Smooth muscle cell of the brain vasculature (primary cell): ENCODE data around the gene NBPF6.
"Not testable (repeated sequence)": the region's sequence is repeated elsewhere in the genome, so short reads cannot be mapped to it uniquely, and the experiment has no call there.

Experiments
- DNase-seq: peaks from one replicate; pipeline ENCODE4 v3.0.0-alpha.2; 2012; ENCODE audit warnings: low read depth, low spot score

NBPF6 gene, protein sequence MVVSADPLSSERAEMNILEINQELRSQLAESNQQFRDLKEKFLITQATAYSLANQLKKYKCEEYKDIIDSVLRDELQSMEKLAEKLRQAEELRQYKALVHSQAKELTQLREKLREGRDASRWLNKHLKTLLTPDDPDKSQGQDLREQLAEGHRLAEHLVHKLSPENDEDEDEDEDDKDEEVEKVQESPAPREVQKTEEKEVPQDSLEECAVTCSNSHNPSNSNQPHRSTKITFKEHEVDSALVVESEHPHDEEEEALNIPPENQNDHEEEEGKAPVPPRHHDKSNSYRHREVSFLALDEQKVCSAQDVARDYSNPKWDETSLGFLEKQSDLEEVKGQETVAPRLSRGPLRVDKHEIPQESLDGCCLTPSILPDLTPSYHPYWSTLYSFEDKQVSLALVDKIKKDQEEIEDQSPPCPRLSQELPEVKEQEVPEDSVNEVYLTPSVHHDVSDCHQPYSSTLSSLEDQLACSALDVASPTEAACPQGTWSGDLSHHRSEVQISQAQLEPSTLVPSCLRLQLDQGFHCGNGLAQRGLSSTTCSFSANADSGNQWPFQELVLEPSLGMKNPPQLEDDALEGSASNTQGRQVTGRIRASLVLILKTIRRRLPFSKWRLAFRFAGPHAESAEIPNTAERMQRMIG

DNA sequence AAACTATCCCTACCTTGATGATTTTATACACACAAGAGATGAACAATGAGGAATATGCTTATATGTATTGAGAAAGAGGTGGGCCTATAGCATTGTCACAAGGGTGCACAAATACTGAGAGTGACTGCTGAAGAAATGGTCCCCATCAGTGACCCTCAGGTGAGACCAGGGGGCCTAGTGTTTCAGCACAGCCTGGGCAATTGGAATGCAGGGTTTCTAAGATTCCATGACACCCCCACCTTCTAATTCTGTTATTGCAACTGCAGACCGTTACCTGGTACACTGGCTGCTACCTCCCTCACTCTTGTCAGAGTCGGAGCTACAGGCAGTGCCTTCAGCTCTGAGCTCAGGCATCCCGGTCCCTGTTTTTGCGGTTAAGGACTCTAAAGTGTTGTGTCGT, at the start of gene NBPF6:
Gene NBPF6, plus strand, starts transcription at position 301 of the 400 bp plus-strand sequence. CDS start 259 bp downstream, outside the sequence.
- DNase-seq: not testable (repeated sequence)

DNA sequence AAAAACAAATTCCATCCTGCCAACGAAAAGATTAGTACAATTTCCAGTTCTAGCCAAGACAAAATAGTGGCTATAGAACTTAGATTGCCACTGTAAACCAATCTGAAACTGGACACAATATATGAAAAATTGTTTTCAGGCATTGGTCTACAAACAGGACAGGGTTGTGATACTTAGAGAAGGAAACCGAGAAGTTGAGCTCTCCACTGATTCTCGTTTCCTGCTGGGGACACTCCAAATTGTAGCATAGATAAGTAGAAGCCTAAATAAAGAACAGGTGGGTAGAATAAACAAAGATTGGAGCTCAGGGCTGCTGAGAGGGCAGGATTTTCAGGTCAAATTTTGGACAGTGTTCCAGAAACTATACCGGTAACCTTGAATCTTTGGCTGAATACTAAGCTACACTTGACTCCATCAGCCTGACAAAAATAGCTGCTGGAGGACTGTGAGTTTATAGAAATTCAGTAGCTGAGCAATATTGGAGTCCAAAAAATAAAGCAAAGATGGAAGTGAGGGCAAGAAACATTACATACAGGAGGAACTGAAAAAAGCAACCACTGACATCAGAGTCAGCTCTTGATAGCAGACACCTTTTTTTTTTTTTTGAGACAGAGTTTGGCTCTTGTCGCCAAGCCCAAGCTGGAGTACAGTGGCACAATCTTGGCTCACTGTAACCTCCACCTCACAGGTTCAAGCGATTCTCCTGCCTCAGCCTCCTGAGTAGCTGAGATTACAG, 38.9 kb upstream of the NBPF6 start:
- not testable (repeated sequence) for DNase-seq

DNA sequence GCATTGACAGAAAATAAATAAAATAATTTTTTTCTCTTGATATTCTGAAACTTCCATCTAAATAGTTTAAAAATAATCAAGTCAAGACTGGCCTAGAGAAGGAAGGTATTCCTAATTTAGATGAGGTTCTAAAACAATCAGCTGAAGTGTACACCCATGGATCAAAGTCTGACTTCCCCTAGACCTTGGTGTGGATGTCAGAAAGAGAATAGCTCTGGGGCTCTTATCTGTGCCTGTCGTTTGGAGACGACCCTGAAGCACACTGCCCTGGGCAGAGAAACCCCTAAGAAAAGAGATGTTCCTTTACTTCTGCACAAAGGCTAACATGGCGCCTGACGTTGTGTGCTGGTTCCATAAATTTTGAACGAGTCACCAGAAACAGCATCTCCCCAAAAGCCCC, 30.0 kb upstream of the NBPF6 start:
- DNase-seq: not testable (repeated sequence)

DNA sequence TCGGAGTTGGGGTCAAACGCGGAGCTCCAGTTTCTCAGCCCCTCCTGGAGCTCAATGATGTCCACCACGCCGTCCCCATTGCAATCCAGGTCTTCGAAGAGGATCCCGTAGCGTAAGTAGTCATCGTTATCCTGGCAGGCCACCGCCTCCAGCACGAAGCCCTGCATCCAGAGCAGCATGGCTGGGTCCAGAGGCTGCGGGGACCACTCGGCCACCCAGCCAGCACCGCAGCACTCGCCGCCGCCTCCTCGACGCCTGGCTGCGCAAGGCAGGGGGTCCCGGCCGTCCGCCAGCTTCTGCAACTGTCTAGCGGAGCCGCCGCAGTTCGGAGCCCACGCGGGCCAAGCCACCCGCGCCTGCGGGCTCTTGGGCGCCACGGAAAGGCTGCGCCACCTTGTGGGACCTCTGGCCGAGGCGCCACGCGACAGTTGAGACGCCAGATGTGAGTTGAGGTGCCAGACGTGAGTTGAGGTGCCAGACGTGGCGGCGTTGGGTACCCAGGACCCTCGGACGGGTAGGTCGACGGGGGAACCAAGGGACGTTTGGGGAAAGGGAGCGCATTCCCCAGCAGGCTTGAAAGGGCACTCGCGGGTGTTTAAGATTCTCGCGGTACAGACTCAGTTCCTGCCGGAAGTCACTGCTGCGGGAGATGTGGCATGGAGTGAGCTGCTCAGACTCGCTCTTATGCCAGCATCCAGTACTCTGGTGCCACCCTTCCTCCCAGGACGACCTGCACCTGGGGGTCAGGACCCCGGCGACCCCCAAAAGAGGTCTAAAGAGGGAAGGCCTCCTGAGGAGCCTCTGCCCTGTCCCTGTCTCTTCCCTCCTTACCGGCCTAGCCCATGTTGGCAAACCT, 28.9 kb upstream of the NBPF6 start:
- not testable (repeated sequence) for DNase-seq

DNA sequence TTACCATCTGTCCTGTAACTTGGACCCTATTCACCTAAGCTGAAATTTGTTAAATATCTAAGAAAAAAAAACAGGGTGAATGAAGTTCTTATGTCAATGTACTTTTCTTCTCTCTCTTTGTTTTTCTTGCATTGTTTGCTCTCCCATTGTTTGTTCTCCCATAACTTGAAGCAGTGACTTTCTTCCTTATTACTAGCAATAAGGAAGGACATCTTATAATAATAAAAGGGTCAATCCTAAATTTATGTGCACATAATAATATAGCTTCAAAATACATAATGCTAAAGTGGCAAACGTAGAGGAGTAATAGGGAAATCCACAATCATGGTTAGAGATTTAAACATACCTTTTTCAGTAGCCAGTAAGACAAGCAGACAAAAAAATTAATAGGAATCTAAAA, 23.3 kb upstream of the NBPF6 start:
- not testable (repeated sequence) for DNase-seq

DNA sequence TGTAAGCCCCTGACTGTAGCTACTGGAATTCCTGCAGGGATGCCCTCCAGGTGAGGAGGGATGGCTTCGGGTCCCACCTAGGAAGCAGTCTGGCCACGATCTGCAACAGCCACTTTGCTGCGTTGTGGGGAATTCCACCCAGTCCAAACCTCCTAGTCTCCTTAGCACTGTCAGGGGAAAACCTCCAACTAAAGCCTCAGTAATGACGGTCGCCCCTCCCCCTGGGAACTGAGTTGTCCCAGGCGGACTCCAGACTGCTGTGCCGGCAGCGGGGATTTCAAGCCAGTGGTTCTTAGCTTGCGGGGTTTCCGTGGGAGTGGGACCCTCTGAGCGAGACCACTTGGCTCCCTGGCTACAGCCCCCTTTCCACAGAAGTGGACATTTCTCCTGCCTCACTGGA, 18.1 kb upstream of the NBPF6 start:
- DNase-seq: not testable (repeated sequence)

DNA sequence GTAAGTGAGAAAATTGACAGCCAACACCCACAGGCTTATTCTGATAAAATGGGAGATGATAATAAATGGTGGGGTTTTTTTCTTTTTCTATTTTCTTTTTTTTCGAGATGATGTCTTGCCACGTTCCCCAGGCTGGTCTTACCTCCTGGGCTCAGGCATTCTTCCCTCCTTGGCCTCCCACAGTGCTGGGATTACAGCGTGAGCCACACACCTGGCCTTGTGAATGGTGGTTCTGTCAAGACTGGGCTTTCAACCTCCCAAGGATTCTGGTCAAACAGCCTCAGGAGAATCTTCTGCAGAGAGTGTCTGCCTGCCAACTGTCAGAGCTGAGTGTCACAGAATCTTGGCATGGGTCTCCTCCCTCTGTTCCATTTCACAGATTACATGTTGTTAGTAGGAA, 16.7 kb upstream of the NBPF6 start:
- not testable (repeated sequence) for DNase-seq

DNA sequence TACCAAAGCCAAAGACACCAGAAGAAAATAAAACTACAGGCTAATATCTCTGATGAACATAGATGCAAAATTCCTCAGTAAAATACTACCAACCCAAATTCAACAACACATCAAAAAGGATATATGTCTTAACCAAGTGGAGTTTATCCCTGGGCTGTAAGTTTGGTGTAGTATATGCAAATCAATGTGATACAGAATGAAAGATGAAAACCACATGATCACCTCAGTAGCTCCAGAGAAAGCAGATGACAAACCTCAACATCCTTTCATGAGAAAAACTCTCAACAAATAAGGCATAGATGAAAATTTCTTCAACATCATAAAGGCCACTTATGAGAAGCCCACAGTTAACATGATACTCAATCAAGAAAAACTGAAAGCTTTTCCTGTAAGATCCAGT, 11.6 kb upstream of the NBPF6 start:
- DNase-seq: not testable (repeated sequence)

DNA sequence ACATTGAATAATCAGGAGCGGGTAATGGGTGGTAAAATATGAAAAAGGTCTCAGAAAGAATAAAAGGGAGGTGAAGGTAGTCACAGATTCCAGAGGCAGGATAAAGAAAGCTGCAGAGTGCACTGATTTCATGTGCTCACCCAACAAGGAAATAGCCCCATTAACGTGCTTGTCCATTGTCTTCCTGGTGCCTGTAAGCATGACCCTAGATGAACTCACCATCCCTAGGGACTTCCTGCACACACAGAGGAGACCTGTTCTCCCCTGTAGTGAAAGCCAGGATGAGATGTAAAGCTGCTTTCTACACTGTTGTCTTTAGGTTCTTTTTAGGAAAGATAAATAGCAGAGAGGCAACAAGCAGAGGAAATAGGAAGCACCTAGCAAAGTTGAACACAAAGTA, 4.4 kb downstream of the NBPF6 start:
- DNase-seq: not testable (repeated sequence)

DNA sequence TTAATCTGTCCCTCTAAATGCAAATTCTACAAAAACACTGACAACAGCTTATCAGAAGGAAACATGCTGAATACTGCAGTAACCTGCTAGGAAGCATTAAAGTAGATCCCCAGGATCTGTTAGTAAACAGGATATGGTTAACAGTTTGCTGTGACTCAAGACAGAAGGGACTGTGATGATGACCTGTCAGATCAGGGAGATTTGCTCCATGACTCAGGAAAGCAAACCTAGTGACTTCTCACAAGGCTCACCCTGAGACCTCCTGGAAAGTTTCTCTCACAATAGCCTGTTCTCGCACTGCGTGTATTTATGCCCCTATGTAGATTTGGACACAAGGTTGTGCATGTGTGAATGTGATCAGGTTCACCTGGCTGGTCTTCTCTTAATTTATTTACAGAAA, 8.5 kb downstream of the NBPF6 start:
- not testable (repeated sequence) for DNase-seq

DNA sequence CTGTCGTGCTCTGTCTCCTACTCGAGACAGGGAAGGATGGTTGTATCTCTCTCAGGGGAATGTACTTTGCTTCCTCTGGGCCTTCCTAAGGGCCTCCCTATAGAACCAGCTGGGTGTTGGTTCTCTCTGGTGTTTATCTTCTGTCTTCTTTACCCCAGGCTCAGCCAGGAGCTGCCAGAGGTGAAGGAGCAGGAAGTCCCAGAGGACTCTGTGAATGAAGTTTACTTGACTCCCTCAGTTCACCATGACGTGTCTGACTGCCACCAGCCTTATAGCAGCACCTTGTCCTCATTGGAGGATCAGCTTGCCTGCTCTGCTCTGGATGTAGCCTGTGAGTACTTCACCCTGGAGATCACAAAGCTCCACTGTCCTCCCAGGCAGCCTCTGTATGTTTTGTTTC, 11.6 kb downstream of the NBPF6 start:
- not testable (repeated sequence) for DNase-seq

DNA sequence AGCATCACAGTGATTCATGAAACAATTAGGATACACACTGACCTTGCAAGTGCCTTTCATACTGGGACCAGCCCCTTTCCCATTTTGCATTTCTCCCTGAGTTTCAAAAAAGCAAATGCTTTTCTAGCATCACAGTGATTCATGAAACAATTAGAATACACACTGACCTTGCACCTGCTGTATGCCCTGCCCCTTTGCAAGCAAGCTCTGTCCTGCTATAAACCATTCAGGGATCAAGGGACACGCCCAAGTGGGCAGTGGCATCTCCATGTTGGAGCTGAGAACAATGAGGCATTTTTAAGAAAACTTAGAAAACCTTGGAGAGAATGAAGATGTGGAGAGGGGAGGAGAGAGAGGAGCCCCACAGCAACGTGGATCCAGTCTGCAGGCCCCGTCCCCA, 13.8 kb downstream of the NBPF6 start:
- DNase-seq: not testable (repeated sequence)

DNA sequence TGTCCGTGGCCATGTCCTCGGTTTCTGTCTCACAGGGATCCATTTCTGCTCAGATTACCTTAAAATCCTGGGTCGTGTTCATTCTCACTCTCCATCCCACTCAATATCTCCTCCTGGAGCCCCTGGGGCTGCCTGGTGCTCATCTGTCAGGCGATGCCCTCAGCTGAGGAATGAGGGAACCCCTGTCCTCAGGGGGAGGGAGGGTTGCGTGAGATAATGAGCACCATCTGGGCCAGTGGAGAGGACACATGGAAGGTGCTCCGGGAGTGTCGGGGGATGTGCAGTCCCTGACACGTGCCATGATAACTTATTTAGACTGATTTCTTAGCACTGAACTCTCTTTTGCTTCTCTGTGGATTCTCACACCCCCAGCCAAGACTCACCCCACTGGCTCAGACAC, 16.0 kb downstream of the NBPF6 start:
- DNase-seq: not testable (repeated sequence)

DNA sequence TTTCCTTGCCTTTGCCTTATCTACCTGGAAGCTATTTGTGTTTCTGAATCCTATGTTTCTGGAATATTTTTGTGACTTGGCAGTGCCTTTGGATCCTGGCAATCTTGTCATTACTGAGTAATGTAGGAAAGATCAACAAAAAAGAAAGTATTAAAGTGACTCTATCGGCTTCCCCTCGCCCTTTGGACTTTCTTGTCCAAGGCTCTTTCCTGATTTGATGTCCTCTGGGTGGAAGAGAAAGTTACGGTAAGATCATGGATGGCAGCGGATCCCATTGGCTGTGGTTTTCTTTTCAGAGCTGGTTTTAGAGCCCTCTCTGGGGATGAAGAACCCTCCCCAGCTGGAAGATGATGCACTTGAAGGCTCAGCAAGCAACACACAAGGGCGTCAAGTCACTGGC, 17.0 kb downstream of the NBPF6 start:
- DNase-seq: not testable (repeated sequence)

DNA sequence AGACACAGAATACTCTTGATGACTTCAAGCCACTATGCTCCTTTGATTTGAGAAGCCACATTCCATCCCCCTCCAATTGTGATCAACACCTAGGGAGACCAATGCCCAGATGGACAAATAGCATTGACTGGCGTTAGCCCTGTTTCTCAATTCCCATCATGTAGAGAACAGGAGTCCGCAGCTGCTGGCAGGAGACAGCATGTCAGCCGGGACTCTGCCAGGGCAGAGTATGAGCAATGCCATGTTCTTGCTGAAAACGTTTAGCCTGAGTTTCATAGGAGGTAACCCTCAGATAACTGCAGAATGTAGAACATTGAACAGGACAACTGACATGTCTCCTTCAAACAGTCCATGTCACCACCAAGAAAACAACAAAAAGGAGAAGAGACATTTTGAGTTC, 20.6 kb downstream of the NBPF6 start:
- not testable (repeated sequence) for DNase-seq

DNA sequence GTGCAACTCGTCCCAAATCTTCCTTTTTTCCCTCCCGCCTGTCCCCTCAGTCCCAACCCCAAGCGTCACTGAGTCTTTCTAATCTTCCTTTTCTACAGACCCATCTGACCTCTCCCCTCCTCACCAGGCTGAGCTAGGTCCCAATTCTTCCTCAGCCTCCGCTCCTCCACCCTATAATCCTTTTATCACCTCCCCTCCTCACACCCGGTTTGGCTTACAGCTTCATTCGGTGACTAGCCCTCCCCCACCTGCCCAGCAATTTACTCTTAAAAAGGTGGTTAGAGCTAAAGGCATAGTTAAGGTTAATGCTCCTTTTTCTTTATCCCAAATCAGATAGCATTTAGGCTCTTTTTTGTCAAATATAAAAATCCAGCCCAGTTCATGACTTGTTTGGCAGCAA, 24.4 kb downstream of the NBPF6 start:
- DNase-seq: not testable (repeated sequence)

DNA sequence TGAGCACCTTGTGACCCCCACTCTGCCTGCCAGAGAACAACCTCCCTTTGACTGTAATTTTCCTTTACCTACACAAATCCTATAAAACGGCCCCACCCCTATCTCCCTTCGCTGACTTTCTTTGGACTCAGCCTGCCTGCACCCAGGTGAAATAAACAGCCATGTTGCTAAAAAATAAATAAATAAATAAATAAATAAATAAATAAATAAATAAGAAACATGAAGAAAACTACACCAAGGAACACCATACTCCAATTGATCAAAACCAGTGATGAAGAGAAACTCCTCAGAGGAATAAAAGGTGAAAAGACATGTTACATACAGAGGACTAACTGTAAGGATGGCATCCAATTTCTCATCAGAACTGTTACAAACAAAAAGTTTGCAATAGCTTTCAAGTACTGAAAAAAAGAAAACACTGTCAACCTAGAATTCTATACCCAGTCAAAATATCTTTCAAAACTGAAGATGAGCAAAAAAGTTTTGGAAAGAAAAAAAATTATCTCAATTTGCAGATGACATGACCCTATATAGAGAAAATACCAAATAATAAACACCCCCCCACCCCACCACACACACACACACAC, 28.4 kb downstream of the NBPF6 start:
- no peak for DNase-seq

DNA sequence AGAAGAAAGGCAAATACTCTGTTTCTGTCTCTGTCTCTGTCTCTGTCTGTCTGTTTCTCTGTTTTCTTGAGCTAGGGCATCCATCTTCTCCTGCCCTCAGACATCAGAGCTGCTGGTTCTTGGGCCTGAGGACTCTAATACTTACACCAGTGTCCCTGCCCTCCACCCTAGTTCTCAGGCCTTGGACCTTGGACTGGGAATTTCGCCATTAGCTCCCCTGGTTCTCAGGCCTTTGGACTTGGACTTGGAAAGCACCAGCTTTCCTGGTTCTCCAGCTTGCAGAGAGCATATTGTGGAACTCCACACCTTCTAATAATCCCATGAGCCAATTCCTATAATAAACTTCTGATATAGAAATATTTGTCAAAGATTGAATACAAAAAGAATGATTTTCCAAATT, 32.6 kb downstream of the NBPF6 start:
- no peak for DNase-seq

DNA sequence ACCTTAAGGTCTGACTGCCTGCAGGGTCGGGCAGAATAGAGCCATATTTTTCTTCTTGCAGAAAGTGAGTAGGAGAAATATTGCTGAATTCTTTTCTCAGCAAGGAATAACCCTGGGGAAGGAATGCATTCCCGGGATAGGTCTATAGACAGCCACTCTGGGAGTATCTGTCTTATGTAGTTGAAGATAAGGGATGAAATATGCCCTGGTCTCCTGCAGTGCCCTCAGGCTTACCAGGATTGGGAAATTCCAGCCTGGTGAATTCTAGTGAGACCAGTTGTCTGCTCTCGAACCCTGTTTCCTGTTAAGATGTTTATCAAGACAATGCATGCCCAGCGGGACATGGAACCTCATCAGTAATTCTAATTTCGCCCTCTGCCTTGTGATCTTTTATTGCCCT, 35.8 kb downstream of the NBPF6 start:
- not testable (repeated sequence) for DNase-seq

DNA sequence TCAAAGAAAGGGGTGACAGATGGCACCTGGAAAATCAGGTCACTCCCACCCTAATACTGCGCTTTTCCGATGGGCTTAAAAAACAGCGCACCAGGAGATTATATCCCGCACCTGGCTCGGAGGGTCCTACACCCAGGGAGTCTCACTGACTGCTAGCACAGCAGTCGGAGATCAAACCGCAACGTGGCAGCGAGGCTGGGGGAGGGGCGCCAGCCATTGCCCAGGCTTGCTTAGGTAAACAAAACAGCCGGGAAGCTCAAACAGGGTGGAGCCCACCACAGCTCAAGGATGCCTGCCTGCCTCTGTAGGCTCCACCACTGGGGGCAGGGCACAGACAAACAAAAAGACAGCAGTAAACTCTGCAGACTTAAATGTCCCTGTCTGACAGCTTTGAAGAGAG, 36.6 kb downstream of the NBPF6 start:
- not testable (repeated sequence) for DNase-seq

DNA sequence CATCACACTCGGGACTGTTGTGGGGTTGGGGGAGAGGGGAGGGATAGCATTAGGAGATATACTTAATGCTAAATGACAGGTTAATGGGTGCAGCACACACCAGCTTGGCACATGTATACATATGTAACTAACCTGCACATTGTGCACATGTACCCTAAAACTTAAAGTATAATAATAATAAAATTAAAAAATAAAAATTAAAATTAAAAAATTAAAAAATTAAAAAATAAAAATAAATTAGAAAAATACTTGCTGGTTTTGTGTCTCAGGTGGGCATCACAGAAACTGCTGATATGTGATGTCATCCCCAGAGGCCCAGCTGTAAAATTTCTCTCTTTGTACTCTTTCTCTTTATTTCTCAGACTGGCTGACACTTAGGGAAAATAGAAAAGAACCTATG, 44.9 kb downstream of the NBPF6 start:
- DNase-seq: not testable (repeated sequence)
